GM19238 (cell line): ENCODE data around the gene PCK2.

Experiments used
- DNase-seq: peaks from one replicate; pipeline ENCODE4 v3.0.0; 2011; ENCODE audit warnings: low spot score; ENCODE audit not compliant: insufficient read length

PCK2 gene

DNA sequence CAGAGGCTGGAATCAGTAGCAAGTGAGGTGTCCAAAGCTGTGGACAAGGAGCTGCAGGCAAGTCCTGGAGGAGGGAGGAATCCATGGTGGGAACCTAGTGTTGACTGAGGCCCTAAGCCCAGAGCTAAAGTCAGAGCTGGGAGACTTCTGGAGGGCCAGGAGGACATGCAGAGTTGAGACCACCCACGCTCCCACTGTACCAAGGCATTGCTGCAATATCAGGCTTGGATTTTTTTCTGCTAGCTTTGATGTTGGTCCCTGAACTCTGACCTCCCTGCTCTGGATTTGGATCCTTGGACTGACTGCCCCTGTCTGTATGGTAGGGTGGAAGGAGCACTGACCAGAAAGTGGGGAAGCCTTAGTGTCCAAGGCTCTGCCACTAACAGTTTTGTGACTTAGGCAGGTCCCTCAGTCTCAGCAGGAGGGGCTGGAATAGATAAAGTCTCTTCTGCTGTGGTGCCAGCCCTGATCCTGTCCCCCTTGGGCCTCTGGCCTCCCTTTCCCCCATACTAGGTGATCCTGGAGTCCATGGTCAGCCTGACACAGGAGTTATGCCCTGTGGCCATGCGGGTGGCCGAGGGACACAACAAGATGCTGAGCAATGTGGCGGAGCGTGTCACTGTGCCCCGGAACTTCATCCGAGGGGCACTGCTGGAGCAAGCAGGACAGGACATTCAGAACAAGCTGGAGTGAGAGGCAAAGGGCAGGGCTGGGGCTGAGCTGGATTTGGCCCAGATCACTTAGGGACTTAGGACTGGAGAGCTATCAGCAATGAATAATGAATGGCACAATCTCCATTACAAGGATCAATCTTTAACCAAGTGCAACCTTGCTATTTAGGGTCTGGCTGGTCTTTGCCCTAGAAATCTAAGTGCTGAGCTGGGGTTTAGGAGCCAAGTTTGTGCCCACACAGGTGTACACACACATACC lies 32.9 kb upstream of the PCK2 start:
- no peak for DNase-seq

- DNase-seq = no peak
Measured at GRCh38 chr14:24062216-24062980, 31.7 kb upstream of the PCK2 start.

DNA sequence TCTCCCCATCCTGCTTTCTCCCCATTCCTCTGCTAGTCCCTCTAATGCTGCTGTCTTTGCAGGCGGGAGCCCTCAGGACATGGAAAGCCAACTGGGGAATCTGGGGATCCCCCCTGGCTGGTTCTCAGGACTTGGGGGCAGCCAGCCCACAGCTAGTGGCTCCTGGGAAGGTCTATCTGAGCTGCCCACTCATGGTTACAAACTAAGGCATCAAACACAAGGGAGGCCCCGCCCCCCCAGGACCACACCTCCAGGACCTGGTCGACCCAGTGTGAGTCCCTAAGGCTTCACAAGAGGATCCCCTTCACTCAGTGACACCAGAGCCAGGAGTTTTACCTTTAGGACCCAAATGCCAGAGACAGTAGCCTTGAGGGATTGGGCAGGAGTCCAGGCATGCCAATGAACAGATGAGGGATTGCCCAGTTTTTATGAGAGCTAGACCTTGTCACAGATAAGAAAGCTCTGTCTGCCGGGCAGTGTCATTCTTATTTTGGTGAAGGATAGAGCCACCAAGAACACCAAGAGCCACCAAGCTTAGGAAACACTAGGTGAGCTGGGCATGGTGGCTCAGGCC lies 30.8 kb upstream of the PCK2 start:
- no peak for DNase-seq

DNA sequence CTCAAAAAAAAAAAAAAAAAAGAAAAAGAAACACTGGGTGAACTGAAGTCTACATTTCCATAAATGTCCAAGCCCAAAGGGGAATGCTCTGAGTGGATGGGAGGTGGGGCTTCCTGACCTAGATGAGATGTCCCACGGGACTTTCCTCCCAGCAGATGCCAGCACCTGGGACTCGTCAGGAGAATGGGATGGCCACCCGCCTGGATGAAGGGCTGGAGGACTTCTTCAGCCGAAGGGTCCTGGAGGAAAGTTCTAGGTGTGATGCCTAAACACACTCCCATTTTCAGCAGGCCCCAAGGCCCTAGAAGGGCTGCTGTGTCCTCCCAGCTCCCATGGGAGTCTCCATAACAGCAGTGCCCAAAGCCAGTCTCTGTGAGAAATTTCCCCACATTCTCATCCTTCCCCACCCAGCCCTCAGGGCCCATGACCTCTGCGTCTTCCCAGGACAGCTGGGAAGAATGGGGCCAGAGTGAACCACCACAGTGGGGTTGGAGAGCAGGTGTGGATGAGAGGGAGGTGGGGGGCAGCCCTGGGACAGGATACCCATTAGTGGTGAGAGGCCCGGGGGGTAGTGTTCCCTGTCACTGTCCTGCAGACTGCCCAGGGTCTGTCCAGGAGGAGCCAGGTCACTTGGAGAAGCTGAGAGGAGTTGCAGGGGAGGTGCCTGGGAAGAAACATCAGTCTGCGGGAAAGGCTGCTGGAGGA lies 29.9 kb upstream of the PCK2 start:
- no peak for DNase-seq

DNA sequence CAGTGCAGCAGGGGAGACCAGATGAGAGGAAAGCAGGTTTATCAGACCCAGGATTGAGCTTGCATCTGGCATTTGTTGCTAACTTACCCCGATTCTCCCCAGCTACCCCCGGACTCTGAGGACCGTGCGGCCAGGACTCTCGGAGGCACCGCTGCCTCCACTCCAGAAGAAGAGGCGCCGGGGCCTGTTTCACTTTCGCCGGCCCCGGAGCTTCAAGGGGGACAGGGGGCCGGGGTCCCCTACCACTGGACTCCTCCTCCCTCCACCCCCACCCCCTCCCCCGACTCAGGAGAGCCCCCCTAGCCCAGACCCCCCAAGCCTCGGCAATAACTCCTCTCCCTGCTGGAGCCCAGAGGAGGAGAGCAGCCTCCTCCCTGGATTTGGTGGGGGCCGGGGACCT lies 29.3 kb upstream of the PCK2 start:
- no peak for DNase-seq

DNA sequence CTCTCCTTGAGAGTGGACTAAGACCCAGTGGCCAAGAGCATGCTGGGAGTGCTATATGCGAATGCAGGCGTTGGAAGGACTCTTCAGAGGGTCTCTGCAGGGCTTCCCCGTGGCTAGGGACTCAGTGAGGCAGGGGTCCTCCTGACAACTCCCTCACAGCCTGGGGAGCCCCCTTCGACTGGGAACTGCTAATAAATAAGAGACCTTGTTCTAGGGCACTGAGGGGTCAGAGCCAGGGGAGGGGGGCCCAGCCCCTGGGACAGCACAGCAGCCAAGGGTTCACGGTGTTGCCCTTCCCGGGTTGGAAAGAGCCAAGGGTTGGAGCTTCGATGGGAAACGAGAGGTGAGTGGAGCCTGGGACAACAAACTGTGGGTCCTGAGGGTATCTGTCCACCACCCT lies 28.7 kb upstream of the PCK2 start:
- no peak for DNase-seq

- DNase-seq = no peak
Measured at GRCh38 chr14:24066496-24067132, 27.5 kb upstream of the PCK2 start.

DNA sequence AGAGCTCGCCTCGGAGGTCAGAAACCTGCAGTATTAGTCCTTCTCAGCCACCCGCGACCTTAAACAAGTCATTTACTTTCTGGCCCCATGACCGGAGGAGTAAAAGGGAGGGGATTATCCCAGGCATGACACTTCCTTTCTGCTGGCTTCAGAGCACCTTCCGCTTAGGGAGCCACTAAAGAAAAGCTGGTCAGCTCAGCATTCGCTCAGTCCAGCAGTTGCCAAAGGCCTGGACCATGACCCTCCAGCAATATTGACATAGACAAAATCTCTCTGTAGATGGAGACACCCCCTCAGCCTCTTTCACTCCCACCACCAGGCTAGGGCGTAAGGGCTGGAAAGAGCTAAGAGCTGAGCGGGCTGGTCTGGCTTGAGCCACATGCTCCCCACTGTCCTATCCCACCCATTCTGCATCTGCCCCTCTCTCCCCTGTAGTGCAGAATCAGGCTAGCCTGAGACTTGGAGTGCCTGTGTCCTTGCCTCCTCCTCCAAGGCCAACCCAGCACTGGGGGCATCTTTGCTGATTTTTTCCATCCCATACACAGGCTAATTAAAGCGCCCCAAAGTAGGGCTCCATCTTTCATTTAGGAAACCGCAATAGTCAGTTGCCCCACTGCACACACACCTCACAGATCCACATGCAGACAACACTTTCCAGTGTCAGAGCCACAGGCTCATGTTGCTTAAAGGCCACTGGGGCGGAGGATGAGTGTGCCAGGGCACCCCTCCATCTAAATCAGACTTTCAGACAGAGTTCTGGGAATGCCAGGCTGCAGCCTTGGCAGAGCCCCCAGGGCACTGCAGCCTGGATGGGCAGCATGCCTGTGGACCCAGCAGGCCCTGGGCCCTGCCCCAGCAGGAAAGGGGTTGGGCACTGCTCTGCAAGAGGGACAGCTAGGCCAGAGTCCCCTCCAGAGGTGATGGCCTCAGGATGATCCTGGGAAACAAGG lies 26.7 kb upstream of the PCK2 start:
- DNase-seq = no peak

DNA sequence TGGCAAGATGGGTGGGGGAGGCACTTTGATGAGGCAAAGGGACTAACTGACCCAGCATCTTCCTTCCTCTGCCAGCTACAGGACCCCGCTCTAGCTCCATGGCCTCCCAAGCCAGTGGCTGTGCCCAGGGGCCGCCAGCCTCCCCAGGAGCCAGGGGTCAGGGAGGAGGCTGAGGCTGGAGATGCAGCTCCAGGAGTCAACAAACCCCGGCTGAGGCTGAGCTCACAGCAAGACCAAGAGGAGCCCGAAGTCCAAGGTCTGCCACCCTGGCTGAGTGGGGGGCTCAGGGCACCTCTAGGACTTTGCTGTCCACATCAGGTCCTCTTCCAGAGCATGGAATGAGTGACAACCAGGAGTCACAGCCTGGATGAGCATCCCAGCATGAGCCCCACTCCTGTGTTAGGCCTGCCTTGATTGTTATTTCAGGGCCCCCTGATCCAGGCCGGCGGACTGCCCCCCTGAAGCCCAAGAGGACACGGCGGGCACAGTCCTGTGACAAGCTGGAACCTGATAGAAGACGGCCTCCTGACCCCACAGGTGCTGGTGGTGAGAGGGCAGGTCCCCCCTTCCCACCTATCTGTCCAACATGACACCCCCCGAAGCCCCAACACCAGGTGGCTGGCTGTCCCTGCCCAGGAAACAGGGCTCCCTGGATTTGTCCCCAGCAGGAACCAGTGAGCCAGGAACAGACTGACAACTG lies 25.2 kb upstream of the PCK2 start:
- DNase-seq = no peak

GRCh38 chr14:24069411-24069735 lies 24.7 kb upstream of the PCK2 start:
- DNase-seq = no peak

- no peak for DNase-seq
Measured at GRCh38 chr14:24070285-24071143, 23.6 kb upstream of the PCK2 start.

- DNase-seq = no peak
Measured at GRCh38 chr14:24071144-24071697, 22.9 kb upstream of the PCK2 start, which contains the start of gene CPNE6. TSS of gene CPNE6 (plus strand) at chr14:24071562. CDS start at chr14:24072937, 1,375 bp downstream.

- no peak for DNase-seq
Measured at GRCh38 chr14:24071836-24072430, 22.2 kb upstream of the PCK2 start.

- DNase-seq = no peak
Measured at GRCh38 chr14:24072436-24072835, 21.7 kb upstream of the PCK2 start.

DNA sequence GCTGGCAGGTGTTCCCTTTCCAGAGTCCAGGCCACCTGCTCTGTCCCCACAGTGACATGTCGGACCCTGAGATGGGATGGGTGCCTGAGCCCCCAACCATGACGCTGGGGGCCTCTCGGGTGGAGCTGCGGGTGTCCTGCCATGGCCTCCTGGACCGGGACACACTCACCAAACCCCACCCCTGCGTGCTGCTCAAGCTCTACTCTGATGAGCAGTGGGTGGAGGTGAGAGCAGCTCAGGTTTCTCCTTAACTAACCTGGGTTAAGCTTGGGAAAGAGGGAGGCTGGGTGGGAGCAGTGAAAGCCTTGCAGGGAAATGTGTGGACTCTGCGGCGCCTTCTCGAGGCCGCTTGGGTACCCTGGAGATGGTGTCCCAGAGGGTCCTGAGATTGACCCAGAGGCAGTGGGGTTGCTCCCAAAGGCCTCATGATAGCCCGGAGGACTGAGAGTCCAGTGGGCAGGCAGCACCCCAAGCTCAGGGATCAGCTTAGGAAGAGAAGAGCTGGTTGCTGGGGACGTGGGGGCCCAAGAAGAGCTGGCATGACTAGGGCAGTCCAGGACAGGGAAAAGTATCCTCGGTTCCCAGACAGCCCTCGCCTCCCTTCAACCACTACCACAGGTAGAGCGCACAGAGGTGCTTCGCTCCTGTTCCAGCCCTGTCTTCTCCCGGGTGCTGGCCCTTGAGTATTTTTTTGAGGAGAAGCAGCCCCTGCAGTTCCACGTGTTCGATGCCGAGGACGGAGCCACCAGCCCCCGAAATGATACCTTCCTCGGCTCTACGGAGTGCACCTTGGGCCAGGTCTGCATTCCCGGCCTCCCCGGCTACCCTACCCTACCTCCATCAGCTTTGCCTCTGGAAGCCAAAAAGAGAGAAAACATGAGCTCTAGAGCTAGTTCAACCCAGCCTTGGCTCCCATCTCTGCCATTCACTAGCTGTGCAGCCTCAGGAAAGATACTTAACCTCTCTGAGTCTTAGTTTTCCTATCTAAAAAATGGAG lies 20.9 kb upstream of the PCK2 start:
- no peak for DNase-seq
